GM23248 (cell line): ENCODE measurements around the gene DCTN1.

Experiments
- EZH2 ChIP-seq: fragments of 200-600 bp; sonication (generic); IDR thresholded peaks from 2 replicates; pipeline ENCODE4 v1.6.1; 2018; ENCODE audit warnings: antibody characterized with exemption, mild to moderate bottlenecking; ENCODE audit not compliant: insufficient read depth, poor library complexity, severe bottlenecking
- EZH2phosphoT487 ChIP-seq: fragments of 200-600 bp; sonication (generic); IDR thresholded peaks from 2 replicates; pipeline ENCODE4 v1.6.1; 2018; ENCODE audit warnings: antibody characterized with exemption, moderate library complexity, mild to moderate bottlenecking, low read depth; ENCODE audit not compliant: insufficient read depth

DNA sequence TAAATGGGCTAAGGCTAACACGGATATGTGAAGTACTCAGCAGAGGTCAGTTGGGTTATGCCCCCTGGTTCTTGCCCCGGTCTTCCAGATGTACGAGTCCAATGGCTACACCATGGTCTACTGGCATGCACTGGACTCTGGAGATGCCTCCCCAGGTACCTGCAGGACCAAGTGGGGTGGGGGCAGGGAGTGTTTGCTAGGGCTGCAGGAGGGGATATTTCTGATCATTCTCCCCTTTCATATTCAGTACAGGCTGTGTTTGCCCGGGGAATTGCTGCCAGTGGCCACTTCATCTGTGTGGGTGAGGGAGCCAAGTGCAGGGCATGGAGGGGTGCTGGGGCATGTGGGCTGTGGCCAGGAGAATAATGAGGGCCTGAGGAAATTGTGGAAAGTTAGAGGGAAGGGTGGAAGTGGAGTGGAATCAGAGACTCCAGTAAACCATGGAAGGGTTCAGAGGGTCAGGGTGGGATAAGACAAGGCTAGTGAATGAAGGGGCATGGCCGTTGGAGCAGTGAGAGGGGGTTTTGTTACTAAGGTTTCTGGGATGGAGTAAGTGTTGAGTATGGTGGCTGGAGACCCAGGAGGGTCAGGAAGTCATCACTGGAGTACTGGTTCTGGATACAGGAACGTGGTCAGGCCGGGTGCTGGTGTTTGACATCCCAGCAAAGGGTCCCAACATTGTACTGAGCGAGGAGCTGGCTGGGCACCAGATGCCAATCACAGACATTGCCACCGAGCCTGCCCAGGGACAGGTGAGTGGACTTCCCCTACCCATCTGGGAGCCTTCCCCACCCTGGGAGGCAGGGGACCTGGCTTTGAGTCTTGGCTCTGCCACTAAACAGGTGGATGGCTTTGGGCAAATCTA lies 43.4 kb upstream of the DCTN1 start:
- no peak for TF ChIP-seq EZH2
- TF ChIP-seq EZH2phosphoT487, result no peak
